HG02642 (cell line): Measurements from ENCODE around the gene EFEMP2.
A peak's percentile ranks its signal among the peaks of the same experiment; 100 is the strongest.

ENCODE experiments used
- ATAC-seq: cut with Tn5 transposase; IDR thresholded peaks from one replicate; pipeline ENCODE4 v1.9.1; 2021; ENCODE audit warnings: mild to moderate bottlenecking; ENCODE audit not compliant: unreplicated experiment, poor library complexity

Gene EFEMP2

DNA sequence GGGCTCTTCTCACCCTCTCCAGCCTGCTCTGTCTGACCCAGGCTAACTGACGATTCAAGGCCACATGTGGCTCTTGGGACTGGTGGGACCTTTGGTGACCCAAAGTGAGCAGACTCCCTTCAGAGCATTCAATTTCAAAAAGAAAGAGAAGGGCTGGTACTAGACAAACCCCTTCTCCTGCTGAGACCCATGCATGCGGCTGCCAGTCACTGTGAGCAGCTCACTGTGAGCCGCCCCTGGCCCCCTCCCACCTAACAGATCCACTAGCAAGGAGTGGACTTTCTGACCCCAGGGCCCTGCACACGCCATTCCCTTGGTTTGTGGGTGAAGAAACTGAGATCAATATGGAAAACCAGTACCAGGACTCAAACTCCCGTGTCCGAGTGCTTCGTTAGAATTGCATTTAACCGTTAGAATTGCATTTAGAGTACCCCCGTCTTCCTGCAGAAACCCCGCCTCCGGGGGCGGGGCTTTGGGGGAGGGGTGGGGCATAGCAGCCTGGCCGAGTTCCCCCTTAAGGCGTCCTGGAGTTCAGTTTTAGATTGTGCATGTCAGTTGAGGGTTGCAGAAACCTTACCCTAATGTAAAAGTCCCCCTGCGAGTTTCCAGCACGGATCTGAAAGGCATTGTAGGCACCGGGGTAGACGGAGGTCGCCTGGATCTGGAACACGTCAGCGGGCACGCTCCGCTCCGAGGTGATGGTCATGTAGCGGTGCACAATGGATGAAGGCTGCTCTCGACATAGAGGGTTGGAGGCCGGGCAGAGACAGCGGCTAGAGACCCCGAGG, 5.1 kb downstream of the EFEMP2 start:
- no peak for ATAC-seq

DNA sequence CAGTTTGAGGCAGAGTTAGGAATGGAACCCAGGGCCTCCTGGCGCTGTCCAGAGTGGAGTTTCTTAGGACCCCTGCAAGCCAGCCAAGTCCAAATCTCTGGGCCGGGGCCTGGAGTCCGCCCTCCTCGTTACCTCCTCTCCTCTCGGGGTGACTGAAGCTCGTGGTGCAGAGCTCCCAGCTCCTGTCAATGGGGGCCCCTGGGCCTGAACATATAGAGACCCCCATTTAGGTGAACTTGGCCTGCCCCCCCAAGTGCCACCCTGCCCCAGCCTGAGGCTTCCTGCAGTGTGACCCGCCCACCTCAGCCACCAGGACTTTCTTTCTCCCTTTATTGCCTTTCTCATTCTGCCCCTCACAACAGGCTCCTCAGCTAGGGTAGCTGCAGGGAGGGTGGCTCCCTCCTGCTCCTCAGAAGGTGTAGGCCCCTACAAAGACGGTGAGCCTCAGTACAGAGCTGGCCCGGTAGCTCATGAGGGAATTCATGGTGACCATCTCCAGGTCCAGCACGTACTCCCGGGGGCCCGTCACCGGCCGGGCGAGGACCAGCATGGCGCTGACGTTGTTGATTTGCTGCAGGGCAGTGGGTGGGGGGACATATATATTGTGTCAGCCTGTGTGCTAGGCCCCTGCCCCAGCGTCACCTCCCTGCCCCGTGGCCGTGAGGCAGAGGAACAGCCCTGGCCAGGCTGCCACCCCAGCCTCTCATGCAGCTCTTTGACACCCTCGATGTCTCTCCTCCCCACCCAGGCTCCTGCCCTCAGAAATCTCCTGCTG, 5.9 kb downstream of the EFEMP2 start:
- ATAC-seq, result no peak

DNA sequence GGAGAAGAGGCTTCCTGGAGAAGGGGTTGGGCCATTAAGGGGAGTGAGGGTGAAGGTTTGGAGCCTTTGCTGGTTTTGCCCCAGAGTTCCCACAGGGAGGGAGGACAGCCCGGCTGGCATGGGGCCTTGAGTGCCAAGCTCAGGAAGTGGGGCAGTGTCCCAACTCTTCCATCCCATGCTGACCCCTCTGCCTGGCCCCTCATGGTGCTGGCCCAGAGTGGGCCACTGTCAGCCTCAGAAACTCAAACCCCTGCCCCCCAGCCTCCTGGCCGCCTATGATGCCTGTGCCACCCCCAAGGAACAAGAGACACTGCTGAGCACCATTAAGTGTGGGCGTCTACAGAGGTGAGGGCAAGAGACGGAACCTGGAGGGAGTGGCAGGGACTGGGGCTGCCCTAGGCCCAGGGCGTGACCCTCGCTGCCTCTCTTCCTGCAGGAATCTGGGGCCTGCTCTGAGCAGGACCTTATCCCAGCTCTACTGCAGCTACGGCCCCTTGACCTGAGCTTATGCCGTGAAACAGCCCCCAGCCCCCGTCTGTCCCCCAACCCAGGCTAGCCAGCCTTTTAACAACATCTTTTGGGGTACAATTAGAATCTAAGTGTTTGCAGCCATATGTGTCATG, 6.9 kb downstream of the EFEMP2 start:
- no peak for ATAC-seq

DNA sequence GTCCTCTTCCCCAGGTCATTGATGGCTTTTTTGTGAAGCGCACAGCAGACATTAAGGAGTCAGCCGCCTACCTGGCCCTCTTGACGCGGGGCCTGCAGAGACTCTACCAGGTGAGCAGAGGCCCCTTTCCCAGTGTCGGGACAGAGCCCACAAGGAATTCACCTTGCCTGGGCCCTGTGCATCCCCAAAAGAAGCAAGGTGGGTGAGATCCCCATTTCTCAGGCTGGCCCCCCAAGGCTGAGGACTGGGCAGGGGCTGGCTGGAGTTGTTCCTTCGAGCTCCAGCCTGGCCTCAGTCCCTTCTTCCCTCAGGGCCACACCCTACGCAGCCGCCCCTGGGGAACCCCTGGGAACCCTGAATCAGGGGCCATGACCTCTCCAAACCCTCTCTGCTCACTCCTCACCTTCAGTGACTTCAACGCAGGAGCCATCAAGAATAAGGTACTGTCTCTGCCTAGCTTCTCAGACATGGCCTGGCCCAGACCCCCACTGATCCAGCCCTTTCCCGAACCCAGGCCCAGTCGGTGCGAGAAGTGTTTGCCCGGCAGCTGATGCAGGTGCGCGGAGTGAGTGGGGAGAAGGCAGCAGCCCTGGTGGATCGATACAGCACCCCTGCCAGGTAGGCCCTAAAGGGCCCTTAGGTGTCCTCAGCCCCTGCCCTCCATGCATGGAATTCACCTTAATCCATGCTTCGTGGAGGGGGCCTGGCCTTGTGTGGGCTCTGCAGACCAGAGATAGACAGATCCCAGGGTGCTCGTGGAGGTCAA, 7.7 kb downstream of the EFEMP2 start:
- no peak for ATAC-seq

DNA sequence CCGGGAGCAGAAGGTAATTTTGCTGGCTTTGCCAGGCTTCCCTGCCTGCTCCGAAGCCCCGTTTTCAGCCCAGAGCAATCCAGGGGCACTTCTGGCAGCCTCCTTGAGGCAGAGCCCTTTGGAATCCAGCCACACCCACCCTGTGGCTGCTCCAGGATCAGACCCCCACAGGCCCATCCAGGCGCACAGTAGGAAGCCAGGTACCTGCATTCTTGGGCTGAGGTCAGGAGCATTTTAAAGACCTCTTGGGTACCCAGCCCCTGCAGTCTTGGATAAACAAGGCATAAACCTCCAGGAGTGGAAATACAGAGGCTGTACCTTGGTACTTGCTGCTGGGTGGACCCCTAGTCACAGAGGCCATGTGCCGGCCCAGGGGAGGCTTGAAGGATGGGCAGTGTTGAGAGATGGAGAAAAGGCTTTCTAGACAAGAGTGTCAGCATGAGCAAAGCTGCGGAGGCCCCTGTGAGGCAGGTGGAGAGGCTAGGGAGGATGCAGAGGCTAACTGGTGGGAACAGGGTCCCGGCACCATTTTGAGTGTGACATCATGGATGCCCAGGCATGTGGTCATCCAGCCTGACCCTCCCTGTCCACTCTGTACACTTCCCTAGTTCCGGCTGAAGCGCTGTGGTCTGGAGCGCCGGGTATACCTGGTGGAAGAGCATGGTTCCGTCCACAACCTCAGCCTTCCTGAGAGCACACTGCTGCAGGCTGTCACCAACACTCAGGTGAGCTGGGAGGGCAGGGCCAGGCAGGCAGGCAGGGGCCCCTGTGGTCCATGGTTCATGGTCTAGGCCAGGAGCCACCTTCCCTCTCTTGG, 8.5 kb downstream of the EFEMP2 start:
- ATAC-seq, result no peak

DNA sequence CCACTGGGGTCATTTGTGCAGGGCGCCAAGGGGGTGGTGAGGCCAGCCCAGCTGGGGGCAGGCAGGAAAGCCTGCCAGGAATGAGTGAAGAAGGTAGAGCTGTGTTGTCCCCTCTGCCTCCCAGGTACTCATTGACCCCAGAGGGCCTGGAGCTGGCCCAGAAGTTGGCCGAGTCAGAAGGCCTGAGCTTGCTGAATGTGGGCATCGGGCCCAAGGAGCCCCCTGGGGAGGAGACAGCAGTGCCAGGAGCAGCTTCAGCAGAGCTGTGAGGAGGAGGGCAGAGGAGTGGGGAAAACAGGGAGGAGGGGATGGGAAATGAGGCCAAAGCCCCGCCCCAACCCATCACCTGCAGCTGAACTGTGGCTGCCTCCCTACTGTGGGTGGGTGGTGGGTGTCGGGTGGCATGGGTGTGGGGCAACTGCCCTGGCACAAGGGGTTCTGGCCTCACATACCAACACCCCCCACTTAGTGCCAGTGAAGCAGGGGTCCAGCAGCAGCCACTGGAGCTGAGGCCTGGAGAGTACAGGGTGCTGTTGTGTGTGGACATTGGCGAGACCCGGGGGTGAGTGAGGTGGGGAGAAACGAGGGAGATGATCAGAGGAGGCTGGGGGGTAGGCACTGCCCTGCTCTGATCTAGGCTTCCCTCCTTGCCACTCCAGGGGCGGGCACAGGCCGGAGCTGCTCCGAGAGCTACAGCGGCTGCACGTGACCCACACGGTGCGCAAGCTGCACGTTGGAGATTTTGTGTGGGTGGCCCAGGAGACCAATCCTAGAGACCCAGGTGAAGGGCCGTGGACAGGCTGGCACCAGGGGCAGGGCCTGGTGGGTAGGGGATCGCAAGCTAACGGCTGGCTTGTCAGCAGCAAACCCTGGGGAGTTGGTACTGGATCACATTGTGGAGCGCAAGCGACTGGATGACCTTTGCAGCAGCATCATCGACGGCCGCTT, 9.4 kb downstream of the EFEMP2 start:
- ATAC-seq, result no peak

DNA sequence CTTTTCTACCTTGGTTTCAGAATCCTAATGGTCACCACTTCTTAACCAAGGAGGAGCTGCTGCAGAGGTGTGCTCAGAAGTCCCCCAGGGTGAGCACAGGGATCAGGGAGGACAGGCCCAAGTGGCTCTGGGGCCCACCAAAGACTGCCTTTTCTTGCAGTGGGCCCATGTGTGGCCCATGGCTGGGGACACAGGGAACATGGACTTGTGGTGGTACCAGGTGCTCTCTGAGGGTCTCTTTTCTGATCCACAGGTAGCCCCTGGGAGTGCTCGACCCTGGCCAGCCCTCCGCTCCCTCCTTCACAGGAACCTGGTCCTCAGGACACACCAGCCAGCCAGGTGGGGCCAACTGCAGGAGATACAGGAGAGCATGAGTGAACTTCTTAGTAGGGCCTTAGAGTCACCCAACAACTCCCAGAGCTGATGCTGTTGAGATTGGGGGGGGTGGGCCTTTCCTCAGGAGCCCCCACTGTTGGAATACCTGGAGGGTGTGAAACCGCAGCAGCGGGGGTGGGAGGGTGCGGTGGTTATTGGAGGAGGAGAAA, 10.3 kb downstream of the EFEMP2 start:
- no peak for ATAC-seq

DNA sequence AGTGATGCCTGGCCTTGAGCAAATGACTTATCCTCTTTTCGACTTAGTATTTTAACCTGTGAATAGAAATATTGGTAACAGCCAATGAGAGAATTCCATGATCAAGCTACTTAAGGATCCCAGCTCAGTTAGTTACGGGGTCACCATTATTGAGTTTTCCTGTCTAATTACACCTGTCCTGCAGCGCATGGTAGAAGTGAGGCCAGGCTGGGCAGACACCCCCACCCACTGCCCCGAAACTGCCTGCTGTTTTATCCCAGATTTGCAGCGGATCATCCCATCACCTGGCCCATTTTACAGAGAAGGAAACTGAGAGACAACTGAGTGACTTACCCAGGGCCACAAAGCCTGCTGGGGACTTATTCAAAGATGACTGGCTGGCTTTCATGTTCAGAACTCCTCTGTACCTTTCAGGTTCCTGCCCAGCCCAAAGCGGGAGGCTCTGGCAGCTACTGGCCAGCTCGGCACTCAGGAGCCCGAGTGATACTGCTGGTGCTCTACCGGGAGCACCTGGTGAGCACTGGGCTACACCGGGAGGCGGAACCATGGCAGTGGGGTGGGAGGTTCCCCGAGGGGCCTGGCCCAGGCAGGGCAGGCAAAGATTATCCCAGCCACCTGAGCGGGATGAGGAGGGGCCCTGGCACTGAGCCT, 10.9 kb downstream of the EFEMP2 start:
- no peak for ATAC-seq

DNA sequence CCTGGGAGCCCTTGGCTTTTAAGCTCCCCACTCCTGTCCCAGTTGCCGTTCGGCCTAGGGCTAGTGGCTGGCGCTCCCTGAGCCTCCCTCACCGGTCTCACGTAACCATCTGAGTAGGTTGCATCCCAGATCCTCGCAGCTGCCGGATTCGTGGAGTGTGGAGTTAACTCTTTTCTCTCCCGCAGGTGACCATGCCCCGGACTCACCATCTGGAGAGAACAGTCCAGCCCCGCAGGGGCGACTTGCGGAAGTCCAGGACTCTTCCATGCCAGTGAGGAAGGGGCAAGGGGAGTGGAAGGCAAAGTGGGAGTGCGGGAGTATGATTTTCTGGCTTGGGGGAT, 11.5 kb downstream of the EFEMP2 start:
- ATAC-seq, result no peak

DNA sequence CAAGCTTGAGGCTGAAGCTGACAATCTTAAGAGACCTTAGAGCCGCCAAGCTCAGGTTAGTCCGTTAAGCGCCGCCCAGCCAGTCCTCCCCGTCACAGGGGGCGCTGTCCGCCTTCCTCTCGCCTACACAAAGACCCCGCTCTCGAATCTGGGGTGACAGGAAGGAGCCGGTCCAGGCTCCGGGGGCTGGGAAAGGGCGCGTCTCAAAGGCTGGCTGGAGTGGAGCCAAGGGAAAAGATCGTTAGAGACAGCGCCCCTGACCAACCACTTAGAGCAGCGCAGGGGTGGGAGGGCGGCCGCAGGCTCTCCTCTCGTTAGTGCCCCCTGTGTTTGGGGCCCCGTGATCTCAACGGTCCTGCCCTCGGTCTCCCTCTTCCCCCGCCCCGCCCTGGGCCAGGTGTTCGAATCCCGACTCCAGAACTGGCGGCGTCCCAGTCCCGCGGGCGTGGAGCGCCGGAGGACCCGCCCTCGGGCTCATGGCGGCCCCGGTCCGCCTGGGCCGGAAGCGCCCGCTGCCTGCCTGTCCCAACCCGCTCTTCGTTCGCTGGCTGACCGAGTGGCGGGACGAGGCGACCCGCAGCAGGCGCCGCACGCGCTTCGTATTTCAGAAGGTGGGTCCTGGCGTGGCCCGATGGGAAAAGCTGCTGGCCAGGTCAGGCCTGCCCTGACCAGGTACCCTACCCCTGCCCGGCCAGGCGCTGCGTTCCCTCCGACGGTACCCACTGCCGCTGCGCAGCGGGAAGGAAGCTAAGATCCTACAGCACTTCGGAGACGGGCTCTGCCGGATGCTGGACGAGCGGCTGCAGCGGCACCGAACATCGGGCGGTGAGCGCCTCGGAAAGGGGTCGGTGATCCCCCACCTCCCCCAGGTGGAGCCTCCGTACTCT, 12.1 kb downstream of the EFEMP2 start, which contains the start of gene MUS81:
TSS of gene MUS81 (plus strand) at position 156 of the 887 bp plus-strand sequence. CDS start at position 477, 321 bp downstream.
- ATAC-seq, result peak; percentile 33

DNA sequence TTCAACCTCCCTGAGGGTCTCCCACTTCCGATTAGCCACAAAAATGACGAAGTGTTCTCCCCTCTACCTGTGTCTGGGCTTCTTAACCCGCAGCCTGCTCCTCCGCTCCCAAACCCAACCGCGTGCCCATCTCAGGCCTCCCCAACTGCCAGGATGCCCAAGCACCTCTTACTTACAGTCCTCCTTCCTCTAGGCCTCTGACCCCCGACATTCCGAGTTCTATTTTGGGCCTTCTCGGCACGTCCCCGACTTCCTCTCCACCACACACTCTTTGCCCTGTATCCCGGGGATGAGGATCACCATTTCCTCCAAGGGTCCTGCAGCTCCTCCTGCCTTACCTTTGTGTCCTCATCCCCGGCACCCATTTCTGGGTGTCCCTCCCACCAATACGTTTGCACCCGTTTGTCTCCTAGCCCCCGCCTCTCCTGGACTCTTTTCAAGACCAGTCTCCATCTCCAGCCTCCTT, 12.8 kb downstream of the EFEMP2 start:
- no peak for ATAC-seq

DNA sequence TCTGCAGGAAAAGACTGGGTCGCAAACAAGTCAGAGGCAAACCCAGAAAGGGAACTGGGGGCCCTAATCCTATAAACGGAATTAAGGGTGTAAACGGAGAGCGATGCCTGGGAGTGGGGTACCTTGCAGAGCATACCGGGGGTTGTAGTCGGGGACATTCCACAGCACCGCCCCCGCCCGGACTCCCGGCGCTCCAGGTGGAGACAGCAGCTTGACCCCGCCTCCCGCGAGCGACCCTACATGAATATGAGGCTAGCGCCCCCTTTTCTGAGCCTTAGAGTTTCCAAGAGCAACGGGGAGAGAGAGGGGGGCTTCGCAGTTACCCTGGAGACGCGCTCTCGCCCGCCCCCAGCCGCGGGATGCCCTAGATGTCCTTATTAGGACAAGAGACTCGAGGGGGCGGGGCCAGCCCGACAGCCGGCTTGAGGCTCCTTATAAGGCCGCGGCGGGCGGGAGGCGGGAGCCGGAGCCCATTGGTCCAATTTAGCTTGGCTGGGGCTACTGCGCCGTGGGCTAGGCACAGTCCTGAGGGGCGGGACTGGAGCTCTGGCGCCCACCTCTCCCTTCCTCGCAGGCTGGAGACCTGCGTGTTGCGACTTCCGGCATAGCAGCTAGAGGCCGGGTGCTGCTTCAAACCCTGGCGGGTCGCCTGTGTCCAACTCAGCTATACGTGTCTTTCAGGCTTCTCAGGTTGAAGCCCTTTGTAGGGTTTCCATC, 13.3 kb downstream of the EFEMP2 start:
- peak; percentile 50 for ATAC-seq

DNA sequence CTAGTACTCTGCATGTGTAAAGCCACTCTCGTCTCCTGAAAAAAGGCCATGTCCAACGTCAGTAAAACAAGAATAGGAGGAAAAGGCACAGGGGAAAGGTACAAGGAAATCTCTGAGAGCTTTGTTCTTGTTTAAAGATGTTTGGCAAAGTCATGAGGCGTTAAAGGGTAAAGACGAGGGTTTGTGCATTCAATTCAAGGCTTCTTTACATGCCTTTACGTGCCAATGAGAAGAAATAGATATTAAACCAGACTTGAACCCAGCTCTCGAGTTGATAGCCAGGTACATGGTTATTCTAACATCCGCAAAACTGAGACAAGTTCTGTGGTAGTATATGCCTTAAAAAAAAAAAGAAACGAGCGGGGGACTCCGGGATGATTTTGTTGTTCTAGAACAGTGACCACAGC, 13.9 kb downstream of the EFEMP2 start:
- no peak for ATAC-seq

DNA sequence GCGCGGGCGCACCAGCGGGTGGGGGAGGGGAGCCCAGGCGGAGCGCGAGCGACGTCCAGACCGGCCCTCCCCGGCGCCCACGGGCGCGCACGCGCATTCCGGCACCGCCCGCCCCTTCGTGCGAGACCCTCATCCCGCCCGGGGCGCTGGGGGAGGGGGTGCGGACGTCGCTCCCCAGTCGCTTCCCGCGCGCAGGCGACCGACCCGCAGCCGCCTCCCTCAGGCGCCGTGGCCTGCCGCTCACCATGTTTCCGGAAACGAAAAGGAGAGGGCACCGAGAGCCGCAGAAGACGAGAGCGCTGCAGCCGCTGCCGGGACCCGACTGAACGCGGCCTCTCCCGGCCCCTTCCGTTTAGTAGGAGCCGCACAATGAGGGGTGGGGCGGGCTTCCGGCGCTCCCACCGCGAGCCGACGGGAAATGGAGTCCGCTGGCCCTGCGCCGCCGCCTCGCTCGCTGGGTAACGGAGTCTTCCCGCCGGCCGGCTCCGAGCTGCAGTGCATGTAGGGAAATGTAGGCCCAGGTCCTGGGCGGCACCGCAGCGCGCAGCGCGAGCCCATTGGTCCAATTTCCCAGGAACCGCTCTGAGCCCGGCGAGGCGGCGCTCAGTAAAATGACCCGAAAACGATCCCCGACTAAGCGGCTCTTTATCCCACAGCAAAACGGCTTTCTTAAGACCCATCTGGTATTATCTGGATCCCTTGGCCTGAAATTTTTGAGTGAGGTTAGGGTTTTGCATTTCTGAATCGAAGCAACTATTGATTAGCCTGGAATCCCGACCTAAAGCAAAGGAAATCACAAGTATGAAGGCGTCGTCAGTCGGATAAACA, 14.5 kb downstream of the EFEMP2 start, which contains the start of gene CFL1:
TSS of gene CFL1 (minus strand) at position 328 of the 828 bp plus-strand sequence. CDS start at position 247, 81 bp downstream.
- peak; percentile 55 for ATAC-seq

DNA sequence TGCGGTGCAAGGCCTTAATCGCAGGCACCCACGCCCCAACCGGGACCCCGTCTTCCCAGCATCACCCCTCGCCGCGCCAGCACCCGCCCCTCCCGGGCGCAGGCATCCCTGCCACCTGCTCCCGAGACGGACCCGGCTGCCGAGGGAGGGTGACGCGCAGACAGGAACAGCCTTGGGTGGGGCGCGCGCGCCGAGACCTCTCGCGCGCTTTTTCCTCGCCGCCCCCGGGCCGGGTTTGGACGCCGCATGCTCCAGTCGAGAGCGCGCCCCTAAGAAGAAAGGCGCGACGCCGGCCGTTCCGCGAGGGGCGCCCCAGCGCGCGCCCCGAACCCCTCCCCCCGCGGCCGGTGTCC, 15.1 kb downstream of the EFEMP2 start:
- peak; percentile 3 for ATAC-seq
